ENCODE results near the gene TEKT4. TPM values are rescaled to one million over a fixed set of nuclear protein-coding genes. Genes with fewer than 3 reads are reported as not detected.
"Not testable (repeated sequence)": the region's sequence is repeated elsewhere in the genome, so short reads cannot be mapped to it uniquely, and the experiment has no call there.

Gene TEKT4
- total RNA-seq, 3 donors from 2014 or later = not detected

- Histone ChIP-seq H3K9me3 (no peaks in the 10 kb centered on the region), H3K27ac (no peak overlapping the region), H3K27me3 (peaks cover 0 to 5% of the 10 kb centered on the region in 2 donors), H3K4me3 (no peak overlapping the region), H3K36me3 (no peaks in the 10 kb centered on the region), H3K4me1 (no peaks in the 10 kb centered on the region)
- no peak for DNase-seq (ENCODE audit: low spot score in 2 of 2)
- intact Hi-C loops (cut with DNase I; ENCODE audit: low total_unique reads) = no loop called here
- TF ChIP-seq CTCF (IDR thresholded peaks at IDR 0.05) = no peak
- no peak for TF ChIP-seq POLR2AphosphoS5 (IDR thresholded peaks at IDR 0.05)
- no peak for TF ChIP-seq POLR2A (IDR thresholded peaks at IDR 0.05)
Observed at GRCh38 chr2:94879982-94880377, 8.8 kb downstream of the TEKT4 start.

GRCh38 chr2:94880507-94880906 is 9.3 kb downstream of the TEKT4 start:
- Histone ChIP-seq H3K9me3 (no peaks in the 10 kb centered on the region), H3K36me3 (no peaks in the 10 kb centered on the region), H3K4me3 (no peak overlapping the region), H3K27me3 (peaks cover 0 to 5% of the 10 kb centered on the region in 2 donors), H3K4me1 (no peaks in the 10 kb centered on the region), H3K27ac (no peak overlapping the region)
- no peak for TF ChIP-seq POLR2AphosphoS5 (IDR thresholded peaks at IDR 0.05)
- TF ChIP-seq CTCF (IDR thresholded peaks at IDR 0.05) = no peak
- TF ChIP-seq POLR2A (IDR thresholded peaks at IDR 0.05) = no peak
- intact Hi-C loops (cut with DNase I; ENCODE audit: low total_unique reads) = no loop called here
- DNase-seq (ENCODE audit: low spot score in 2 of 2) = no peak

- DNase-seq (ENCODE audit: low spot score in 2 of 2) = no peak
- TF ChIP-seq POLR2AphosphoS5 (IDR thresholded peaks at IDR 0.05) (no peak), CTCF (IDR thresholded peaks at IDR 0.05) (no peak), POLR2A (IDR thresholded peaks at IDR 0.05) (no peak)
- H3K9me3 ChIP-seq = no peaks in the 10 kb centered on the region
- H3K4me3 ChIP-seq = no peak overlapping the region
- intact Hi-C loops (cut with DNase I; ENCODE audit: low total_unique reads) = no loop called here
- H3K27ac ChIP-seq = no peak overlapping the region
- no peaks in the 10 kb centered on the region for H3K36me3 ChIP-seq
- no peaks in the 10 kb centered on the region for H3K4me1 ChIP-seq
- H3K27me3 ChIP-seq = peaks cover 0 to 5% of the 10 kb centered on the region in 2 donors
Observed at GRCh38 chr2:94881070-94881469, 9.8 kb downstream of the TEKT4 start.

- Histone ChIP-seq H3K27me3 (no peaks in the 10 kb centered on the region), H3K27ac (no peak overlapping the region), H3K36me3 (no peaks in the 10 kb centered on the region), H3K9me3 (no peaks in the 10 kb centered on the region), H3K4me3 (no peak overlapping the region), H3K4me1 (no peaks in the 10 kb centered on the region)
- intact Hi-C loops (cut with DNase I; ENCODE audit: low total_unique reads) = no loop called here
- TF ChIP-seq POLR2AphosphoS5 (IDR thresholded peaks at IDR 0.05) (no peak), CTCF (IDR thresholded peaks at IDR 0.05) (no peak)
- DNase-seq (ENCODE audit: low spot score in 2 of 2) = no peak
Observed at GRCh38 chr2:94890234-94890633, 19.0 kb downstream of the TEKT4 start.

- H3K4me3 ChIP-seq; H3K9me3 ChIP-seq; H3K27ac ChIP-seq; H3K36me3 ChIP-seq; H3K27me3 ChIP-seq; H3K4me1 ChIP-seq; DNase-seq (ENCODE audit: low spot score in 2 of 2); intact Hi-C loops (cut with DNase I; ENCODE audit: low total_unique reads): not testable (repeated sequence)
Observed at GRCh38 chr2:94895273-94895672, 24.0 kb downstream of the TEKT4 start.

GRCh38 chr2:94906976-94907375 is 35.7 kb downstream of the TEKT4 start:
- H3K36me3 ChIP-seq; H3K27ac ChIP-seq; H3K4me3 ChIP-seq; DNase-seq (ENCODE audit: low spot score in 2 of 2); H3K4me1 ChIP-seq; intact Hi-C loops (cut with DNase I; ENCODE audit: low total_unique reads): not testable (repeated sequence)
- Histone ChIP-seq H3K9me3 (peaks cover 0 to 10% of the 10 kb centered on the region in 2 donors), H3K27me3 (peaks cover 0 to 12% of the 10 kb centered on the region in 2 donors)

Data from breast epithelium (tissue), 4 donors.